ENCODE data around the gene LRP1.

DNA sequence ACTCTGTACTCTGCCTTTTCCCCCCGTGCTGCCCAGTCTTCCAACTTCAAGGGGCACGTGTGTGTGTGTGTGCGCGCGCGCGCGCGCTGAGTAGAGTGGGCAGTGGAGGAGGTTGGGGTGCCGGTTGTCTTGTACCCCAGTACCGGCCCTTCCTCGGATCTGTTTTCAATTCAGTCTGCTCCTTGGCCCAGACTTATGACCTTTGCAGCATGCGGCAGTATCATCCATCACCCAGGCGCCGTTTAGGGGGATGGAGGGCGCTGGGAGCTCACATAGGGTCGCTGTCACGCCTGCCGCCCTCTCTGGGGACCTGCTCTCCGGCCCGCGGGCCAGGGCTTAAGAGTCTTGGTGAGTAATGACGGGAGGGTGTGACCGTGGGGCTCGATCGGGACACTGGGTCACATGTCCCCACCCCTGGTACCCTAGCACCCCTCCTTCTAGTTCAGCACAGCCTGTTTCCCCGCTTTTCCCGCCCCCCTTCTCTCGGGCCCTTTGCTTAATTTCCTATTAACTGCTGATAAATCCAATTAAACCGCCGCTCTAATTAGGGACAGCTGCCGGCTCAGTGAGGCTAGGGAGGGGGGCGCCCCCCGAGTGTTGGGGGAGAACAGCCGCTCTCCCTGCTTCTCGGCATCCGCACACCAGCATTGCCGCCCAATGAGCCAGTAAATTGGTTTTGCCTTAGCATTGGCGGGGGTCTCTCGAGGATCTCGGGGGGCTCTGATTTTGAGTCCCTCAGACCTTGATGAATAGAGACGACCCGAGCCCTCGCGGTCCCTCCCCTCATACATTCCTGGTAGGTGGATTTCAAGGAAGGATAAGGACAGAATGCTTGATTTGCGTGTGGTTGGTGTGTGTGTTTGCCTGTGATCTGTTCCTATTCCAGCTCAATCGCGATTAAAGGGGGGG is 113.4 kb downstream of the LRP1 start:
- TF ChIP-seq, protein P1, sequence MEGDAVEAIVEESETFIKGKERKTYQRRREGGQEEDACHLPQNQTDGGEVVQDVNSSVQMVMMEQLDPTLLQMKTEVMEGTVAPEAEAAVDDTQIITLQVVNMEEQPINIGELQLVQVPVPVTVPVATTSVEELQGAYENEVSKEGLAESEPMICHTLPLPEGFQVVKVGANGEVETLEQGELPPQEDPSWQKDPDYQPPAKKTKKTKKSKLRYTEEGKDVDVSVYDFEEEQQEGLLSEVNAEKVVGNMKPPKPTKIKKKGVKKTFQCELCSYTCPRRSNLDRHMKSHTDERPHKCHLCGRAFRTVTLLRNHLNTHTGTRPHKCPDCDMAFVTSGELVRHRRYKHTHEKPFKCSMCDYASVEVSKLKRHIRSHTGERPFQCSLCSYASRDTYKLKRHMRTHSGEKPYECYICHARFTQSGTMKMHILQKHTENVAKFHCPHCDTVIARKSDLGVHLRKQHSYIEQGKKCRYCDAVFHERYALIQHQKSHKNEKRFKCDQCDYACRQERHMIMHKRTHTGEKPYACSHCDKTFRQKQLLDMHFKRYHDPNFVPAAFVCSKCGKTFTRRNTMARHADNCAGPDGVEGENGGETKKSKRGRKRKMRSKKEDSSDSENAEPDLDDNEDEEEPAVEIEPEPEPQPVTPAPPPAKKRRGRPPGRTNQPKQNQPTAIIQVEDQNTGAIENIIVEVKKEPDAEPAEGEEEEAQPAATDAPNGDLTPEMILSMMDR (IDR thresholded peaks at IDR 0.05), result no peak
- TF ChIP-seq POLR2A (IDR thresholded peaks at IDR 0.05) (no peak), EP300 (IDR thresholded peaks at IDR 0.05) (no peak)

Measured in gastroesophageal sphincter (tissue), 3 donors.